Activated T-cell treated with anti-CD3 and anti-CD28 coated beads for 48 hours (primary cell): ENCODE data around the gene CAMTA1.
"Not testable (repeated sequence)": the region's sequence is repeated elsewhere in the genome, so short reads cannot be mapped to it uniquely, and the experiment has no call there.

Source experiments
- DNase-seq: peaks from one replicate; pipeline ENCODE4 v3.0.0-alpha.2; 2020; ENCODE audit warnings: low read depth

The CAMTA1 gene

DNA sequence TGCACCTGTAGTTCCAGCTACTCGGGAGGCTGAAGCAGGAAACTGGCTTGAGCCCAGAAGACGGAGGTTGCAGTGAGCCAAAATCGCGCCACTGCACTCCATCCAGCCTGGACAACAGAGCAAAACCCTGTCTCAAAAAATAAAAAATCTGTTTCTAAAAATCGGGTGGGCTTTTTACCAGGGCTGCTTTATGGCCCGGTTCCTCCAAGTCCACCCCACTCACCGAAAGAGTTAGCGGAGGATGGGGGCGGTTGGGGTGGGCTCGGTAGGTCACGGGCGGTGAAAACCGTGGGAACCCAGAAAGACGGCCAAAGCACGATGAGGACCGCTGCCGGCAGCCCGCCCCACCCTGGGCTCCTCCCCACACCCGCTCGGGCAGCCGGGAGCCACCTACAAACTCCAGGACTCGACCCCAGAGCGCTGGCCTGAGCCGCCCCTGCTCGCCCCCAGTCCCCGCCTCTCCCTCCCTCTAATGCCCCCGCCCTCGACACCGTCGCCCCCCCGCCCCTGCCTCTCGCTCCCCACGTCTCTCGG is 998.0 kb downstream of the CAMTA1 start:
- DNase-seq: peak; percentile 39

DNA sequence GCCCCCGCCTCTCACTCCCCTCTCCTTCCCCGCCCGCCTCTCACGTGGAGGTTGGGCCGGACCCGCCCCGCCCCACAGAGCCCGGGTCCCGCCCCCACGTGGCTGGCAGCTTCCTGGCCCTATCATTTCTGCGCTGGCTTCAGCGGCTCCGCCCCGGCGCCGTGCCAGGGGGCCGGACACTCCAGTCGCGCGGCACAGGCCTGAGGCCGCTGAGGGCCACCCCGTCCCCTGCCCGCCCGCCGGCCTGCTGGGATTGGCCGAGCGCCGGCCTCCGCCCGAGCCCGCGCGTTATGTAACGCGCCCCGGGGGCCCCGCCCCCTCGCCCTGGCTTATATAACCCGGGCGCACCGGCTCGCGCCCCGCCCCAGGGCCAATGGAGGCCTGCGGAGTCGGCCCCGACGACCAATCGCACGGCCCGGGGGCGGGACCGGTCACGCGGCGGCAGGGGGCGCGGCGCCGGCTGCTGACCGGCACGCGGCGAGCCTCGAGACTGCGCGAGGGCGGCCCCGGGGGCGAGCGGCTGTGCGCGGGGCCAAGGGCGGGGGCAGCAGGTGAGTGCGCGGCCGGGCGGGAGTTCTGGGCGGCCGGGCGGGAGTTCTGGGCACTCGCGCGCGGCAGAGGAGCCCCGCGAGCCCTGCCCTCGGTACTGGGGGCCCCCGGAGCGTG is 998.7 kb downstream of the CAMTA1 start, which contains the start of gene PER3:
TSS of gene PER3 (plus strand) at position 466 of the 666 bp plus-strand sequence. CDS start 587 bp downstream, outside the sequence.
- DNase-seq: peak; percentile 87

DNA sequence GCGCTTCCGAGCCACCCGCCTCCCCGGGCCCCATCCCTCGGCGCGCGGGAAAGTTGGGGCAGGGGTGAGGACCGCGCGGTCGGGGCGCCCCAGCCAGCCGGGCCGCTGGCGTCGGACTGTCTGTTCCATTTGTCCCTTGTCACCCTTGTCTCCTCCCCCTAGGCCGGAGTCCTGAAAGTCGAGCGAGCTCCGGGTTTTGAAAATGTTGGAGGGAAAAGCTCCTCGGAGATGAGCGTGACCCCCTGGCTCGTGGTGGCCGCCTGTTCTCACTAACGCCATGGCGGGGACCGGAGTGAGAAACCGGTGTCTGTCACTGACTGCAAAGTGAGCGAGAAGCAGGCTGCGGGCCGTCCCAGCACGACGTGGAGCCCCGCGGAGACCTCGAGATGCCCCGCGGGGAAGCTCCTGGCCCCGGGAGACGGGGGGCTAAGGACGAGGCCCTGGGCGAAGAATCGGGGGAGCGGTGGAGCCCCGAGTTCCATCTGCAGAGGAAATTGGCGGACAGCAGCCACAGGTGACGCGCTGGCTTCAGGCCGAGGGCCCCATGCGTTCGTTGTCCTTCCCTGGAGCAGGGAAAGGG is 999.3 kb downstream of the CAMTA1 start:
- no peak for DNase-seq

DNA sequence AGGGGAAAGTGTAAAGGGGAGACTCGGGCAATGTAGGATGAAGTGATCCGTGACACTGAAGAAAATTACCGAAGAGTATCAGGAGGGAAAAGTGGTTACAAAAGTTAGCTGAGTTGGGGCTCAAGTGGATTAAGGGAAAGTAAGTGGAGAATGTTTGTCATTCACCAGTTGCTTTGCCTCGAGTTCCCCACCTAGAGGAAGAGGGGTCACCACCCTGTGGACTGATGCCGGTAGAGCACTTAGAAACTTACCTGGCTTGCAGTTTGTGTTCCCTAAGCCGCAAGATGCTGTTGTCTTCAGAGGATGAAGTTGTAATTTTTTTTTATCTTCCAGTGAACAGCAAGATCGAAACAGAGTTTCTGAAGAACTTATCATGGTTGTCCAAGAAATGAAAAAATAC is 999.9 kb downstream of the CAMTA1 start:
- no peak for DNase-seq

DNA sequence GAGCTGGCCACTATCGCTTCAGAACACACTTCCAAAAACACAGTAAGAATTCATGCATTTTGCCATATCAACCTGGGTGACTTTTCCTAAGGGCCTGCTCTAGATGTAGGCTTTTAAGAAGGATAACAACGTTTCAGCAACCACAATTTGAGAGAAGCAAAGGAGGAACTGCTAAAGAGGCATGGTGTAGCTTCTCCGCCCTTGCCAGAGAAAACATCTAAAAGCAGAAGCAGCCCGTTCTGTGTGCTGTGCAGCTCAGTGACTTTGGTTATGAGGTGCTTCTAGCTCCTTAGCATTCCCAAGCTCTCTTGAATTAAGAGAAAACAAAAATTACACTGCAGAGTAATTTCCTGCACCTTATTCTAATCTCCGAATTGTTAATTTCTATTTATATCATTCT is 1001.5 kb downstream of the CAMTA1 start:
- no peak for DNase-seq

DNA sequence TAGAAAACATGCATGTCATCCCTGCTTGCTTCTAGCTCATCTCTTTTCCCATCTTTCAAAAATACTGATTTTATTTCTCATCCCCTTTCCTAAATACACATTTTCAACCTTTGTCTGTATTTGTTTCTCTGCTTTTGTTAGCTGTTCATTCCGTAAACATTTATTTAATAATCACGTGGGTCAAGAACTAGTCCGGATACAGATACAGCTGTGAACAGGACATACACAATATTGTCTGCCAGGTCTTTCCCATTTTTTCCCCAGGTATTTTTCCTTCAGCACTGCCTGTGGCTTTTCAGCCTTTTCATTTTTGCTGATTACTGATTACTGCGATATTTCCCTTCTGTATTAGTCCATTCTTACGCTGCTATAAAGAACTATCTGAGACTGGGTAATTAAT is 1004.6 kb downstream of the CAMTA1 start:
- DNase-seq: no peak

DNA sequence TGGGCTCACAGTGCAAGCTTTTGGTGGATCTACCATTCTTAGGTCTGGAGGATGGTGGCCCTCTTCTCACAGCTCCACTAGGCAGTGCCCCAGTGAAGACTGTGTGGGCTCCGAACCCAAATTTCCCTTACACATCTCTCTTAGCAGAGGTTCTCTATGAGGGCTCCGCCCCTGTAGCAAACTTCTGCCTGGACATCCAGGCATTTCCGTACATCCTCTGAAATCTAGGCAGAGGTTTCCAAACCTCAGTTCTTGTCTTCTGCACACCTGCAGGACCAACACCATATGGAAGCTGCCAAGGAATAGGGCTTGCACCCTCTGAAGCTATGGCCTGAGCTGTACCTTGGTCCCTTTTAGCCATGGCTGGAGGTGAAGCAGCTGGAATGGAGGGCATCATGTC is 1005.8 kb downstream of the CAMTA1 start:
- not testable (repeated sequence) for DNase-seq

DNA sequence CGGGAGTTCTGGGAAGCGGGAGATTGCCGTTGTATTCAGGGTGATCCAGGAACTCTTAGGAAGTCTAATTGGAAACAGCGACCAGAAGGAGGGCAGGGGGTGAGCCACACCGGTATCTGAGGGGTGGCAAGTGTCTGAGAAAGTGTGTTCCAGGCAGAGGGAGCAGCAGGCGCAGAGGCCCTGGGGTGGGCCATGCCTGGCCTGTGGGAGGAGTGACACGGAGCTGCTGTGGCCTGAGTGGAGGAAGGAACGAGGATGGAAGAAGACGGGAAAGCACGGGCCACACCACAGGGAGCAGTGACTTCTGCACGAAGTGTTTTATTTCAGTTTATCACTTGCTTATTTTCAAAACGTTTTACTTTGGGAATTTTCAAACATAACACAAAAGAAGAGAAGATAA is 1010.2 kb downstream of the CAMTA1 start:
- DNase-seq: no peak

DNA sequence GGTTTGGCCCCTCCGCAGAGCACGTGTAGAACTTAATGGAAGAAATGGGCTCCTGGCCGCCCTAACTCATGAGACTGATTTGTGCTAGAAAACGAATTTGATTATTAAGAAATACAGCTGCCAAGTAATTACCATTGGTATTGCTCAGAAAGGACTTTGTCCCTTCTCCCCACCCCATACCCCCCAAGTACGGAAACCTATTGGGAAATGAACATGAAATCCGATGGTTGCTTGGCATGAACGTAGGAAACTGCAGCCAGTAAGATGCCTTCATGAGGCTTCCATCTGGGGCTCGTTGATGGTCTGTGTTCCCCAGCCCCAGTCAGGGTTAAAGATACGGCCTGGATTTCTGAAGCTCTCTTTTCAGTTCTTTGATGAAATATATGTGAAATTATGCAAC is 1020.2 kb downstream of the CAMTA1 start:
- DNase-seq: no peak

DNA sequence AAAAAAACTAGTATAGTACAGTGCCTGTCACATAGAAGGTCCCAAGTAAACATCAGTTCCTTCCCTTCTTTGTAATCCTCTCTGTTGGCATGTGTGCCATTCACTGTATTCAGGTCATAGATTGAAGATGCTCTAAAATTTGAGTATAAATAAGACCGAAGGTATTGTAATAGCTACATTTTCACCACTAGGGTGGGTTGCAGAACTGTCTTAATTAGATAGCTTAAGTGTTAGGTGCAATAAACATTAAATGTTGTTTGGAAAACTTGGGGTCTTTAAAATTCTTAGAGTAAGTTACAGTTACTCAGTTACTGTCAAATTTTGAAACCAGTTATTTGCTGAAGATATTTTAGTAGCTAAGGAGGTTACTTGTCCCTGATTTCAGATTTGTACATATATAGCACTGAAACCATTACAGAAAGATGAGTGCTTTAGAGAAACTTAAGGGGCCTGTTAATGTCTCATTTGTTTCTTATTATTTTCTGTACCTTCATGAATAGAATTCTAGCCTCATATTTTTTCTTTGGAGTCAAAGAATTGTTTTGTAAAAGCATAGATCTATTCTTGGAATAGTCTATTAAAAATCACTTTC is 1023.1 kb downstream of the CAMTA1 start:
- no peak for DNase-seq

DNA sequence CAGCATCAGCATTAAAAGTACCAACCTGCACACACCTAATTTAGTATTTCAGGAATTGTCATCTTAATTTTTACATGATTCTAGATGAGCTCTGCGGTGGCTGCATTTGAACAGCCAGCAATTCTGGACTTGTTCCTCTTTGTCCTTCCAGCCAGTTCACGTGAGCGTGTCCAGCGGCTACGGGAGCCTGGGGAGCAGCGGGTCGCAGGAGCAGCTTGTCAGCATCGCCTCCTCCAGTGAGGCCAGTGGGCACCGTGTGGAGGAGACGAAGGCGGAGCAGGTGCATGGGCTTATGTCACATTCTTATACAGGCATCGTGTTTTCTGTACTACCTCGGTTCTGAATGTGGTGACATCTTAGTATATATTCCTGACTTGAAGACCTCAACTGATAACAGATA is 1024.5 kb downstream of the CAMTA1 start:
- DNase-seq: no peak

DNA sequence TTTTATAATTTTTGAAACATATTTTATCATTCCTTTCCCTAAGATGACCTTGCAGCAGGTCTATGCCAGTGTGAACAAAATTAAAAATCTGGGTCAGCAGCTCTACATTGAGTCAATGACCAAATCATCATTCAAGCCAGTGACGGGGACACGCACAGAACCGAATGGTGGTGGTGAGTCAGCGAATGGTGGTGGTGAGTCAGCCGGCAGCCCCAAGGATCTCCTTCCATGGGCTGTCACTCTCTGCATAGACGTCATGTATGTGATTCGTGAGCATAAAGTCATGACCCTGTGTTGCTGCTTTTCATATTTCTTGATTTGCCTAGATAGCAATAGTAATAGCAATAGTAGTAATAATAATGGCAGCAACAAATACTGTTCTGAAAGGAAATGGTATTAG is 1025.1 kb downstream of the CAMTA1 start:
- peak; percentile 25 for DNase-seq

DNA sequence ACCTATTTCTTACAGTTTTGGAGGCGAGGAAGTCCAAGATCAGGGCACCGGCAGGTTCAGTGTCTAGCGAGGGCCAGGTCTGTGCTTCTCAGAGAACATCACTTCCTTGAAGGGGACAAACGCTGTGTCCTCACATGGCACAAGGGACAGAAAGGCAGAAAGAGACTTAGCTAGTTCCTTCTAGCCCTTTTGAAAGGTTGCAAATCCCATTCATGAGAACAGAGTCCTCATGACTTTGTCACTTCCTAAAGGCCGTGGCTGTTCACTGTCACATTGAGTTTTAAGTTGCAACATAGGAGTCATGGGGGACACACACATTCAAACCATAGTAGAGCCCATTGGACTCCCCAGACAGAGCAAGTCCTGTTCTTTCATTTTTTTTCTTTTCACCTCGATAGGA is 1026.2 kb downstream of the CAMTA1 start:
- DNase-seq: no peak

DNA sequence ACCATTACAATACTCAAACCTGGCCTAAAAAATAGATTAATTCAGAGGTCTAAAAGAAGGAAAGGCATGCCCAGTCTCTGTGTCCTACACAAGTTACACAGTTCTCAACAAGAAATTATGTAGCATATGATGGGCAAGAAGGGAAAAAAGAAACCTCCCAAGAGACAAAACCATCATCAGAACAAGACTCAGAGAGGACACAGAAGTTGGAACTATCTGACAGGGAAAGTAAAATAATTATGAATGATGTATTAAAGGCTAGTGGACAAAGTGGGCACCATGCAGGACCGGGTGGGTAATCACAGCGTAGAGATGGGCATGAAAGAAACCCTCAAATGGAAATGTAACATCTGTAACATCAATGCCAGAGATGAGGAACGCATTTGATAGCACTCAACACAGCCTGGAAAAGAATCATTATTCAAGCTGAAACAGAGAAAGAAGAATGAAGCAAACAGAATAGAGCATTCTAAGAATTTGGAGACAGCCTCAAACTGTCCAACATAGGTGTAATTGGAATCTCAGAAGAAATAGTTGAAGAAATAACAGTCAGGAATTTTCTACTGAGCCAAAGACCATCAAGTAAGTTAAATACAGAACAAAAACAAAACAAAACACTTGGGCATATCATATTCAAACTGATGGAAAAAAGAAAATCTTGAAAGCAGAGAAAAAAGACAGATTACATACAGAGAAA is 1028.6 kb downstream of the CAMTA1 start:
- DNase-seq: no peak
